ENCODE data around the gene ANKRD10.

The ANKRD10 gene

DNA sequence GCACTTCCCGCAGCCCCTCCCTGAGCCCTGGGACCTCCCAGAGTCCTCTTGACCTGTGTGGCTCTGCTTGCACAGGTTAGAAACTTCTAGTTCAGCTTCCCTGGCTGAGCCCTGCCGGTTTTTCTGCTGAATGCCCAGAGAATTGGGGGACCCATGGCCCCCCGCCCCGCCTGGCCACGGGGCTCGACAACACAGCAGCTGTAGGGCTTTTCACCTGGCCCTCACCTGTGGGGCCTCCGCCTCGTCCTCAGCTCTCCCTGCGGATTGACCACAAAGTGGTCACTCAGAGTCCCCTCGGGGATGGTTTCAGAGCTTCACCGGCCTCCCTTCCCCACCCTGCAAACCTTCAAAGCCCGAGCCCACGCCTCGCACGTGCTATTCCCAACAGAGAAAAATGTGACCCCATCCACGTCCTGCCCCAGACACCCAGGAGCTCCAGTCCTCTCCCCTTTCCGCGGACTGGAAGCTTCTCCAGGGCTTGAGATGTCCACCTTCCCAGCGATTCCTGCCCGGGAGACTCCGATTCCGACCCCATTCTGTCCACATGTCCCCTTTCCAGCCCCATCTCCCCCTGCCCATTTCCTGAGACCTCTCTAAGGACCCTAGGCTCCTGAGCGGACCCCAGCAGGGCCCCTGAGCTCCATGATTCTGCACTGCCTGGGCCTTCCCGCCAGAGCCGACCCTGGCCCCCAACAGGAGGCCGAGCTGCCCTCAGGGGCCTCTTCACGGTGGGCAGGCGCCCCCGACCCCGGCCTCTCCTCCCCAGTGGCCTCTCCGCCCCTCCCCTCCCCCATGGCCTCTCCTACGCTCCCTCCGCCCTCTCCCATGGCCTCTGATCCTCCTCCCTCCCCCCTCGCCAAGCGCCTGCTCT lies 41.9 kb downstream of the ANKRD10 start:
- H3K4me3 ChIP-seq (ENCODE audit: low read length): no peak overlapping the region
- DNase-seq (ENCODE audit: low read depth, low spot score): no peak

DNA sequence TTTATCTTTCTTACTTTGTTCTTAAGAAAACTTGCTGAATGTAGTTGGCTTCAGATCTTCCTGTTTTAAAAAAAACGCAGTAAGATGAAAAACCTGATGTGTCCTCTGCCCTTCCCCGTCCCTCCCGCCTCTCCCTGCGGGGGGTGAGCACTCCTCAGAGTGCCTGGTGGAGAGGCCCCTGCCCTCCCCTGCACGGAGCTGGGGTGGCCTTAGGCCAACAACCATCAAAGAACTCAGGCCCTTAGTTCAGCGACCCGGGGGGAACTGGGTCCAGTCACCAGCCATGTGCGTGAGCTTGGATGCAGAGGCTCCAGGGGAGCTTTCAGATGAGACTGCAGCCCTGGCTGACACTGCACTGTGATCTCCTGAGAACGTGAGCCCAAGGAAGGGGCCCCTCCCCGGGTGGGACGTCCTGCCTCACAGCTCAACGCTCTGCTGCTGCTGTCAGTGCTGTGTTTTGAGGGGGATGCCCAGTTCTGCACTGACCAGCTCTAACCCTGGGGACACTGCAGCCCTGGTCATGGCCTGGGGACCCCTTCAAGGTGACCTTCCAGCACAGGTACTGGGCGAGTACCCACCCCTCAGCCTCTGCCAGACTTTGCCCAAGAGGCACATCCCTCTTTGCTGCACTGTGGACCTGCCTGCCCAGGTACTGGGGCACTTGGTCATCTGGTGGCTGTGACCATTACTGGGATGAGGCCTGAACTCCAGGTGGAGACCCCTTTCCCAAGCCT lies 42.7 kb downstream of the ANKRD10 start:
- no peak for DNase-seq (ENCODE audit: low read depth, low spot score)
- no peak overlapping the region for H3K4me3 ChIP-seq (ENCODE audit: low read length)

DNA sequence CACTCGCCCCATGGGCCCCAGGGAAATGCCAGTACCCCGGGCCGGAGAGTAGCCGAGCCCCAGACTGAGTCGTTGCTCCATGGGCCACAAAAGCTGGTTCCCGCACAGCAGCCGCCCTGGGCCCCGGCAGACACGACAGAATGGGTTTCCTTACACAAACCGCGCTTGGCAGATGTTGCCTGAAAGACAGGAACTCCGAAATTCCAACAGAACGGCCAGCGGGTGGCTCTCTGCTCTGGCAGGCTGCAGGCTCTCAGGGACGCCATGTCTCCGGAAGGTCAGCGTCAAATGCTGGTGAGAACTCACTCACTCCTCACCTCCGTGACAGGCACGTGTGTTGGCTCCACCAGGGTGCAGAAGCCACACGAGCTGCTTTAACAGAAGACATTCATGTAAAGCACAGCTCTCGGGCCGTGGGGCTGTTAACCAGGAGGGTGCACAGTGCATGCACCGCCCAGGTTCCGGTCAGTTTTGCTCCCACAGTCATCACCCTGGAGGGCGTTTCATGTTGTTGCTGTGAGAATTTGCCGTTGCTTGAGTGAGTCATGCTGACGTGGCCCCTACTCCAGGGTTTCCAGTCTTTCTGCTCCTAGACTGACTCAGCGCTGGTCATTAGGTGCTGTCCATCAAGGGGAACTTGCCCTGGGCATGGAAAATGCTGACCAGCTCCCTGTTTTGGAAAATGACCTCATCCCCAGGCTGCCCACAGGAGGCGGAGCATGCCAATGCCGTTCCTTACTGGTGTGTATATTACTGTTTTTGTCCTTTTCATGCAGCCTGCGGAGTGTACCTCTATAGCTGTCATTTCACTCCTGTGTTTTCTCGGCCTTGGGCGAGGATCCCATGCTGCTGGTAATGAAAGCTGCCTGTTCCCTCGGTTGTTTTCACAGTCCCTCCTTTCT lies 44.8 kb downstream of the ANKRD10 start:
- no peak for DNase-seq (ENCODE audit: low read depth, low spot score)
- no peak overlapping the region for H3K4me3 ChIP-seq (ENCODE audit: low read length)

DNA sequence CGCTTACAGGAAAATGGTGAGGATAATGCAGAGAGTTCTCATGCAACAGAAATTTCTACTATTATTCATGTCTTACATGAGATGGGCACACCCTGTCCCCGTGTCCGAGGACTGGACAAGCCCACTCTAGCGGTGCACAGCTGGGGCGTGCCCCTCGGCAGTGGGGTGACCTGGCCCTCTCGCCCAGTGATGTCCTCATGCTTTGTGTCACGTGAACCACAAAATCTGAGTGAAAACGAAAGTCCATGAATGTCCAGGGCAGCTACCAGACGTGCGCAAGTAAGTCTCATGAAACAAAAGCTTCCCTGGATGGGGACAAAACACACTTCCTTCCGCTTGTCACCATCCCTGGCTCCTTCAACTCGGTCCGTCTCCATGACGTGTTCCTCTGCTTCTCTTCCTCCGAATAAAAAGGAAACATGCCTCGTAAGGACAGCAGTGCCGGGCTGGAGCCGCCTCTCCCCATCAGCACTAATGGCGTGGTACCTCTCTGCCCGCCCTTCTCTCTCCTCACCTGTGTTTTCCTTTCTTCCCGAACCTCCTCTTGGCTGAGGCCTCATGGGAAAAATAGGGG lies 45.6 kb downstream of the ANKRD10 start:
- H3K4me3 ChIP-seq (ENCODE audit: low read length): no peak overlapping the region
- DNase-seq (ENCODE audit: low read depth, low spot score): no peak

DNA sequence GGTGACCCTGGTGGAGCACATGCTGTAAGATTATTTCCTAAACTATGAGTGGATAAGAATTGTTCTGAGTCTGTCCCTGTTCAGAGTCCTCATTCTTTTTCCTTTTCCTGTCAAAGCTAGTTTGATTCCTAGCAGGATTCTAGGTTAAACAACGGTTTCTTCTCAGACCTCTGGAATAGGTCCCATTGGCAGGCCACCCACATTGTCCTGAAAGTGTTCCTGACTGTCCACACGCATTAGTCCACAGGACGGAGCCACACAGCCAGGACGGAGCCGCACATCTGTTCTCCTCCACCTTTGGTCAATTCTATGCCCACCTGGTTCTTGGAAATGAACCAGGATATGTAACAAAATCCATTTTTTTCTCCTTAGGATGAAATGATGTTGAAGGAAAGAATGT lies 46.1 kb downstream of the ANKRD10 start:
- no peak for DNase-seq (ENCODE audit: low read depth, low spot score)
- no peak overlapping the region for H3K4me3 ChIP-seq (ENCODE audit: low read length)

DNA sequence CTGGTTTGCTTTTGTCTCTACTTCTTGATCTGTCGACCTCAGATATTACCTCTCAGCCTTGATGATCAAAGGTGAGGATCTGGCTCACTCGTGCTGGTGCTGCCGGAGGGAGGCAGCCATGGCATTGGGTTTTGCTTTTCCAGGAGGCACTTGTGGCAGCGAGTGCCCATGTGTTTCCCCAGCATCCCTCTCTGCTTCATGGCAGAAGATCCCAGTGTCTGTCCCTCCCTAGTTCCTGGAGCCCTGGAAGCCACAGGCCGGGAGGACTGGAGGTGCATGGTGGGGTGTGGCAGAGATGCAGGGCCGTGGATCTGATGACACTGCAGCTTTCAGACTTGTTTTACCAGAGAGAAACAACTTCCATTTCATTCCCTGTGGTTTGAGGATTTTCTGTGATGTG lies 47.5 kb downstream of the ANKRD10 start:
- H3K4me3 ChIP-seq (ENCODE audit: low read length): no peak overlapping the region
- no peak for DNase-seq (ENCODE audit: low read depth, low spot score)

DNA sequence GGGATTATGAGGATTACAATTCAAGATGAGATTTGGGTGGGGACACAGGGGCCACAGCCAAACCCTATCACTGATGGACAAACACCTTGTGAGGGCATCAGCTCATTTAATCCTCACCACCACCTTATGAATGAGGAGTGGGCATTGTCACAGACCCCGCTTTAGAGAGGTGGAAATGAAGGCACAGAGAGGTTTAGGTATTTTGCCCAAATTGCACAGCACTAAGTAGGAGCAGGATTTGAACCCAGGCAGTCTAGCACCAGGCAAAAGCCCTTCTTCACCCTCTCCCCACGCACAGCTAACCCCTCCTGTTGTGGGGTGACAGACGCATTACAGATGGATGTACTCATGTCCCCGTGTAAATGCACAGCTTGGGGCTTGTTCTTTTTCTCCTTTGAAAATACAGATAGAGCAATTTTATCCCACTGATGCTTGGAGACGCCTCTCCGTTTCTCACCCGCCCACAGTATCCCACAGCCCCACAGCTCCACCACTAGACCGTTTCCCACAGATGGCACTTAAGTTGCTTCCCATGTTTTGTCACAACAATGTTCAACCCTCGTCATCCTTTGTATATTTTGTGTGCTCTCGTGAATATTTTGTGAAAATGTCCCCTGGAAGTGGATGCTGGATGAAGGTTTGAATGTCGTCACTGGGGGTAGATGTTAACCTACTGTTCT lies 48.2 kb downstream of the ANKRD10 start:
- H3K4me3 ChIP-seq (ENCODE audit: low read length): no peak overlapping the region
- DNase-seq (ENCODE audit: low read depth, low spot score): no peak

DNA sequence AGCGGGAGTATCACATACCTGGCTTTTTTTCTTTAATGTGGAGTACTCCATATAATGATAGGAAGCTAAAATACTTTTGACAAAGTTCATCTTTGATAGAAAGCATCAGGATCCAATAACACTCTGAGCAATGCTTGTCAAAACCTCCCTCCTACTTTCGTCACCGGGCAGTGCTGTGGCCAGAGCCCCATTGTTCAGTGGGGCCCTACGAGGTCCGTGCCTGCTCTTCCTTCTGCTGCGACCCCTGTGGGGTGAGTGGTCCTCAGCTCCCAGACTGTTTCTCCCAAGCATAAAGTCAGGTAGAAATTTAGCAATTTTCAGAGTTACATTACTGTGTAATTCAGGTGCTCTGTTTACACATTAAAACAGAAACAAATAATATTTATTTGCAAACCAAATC lies 51.2 kb downstream of the ANKRD10 start:
- DNase-seq (ENCODE audit: low read depth, low spot score): no peak
- no peak overlapping the region for H3K4me3 ChIP-seq (ENCODE audit: low read length)

- no peak for DNase-seq (ENCODE audit: low read depth, low spot score)
- H3K4me3 ChIP-seq (ENCODE audit: low read length): no peak overlapping the region
Measured at GRCh38 chr13:110860983-110861382, 53.9 kb downstream of the ANKRD10 start.

GRCh38 chr13:110856942-110857835 lies 57.7 kb downstream of the ANKRD10 start:
- H3K4me3 ChIP-seq (ENCODE audit: low read length): no peak overlapping the region
- peak; percentile 37 for DNase-seq (ENCODE audit: low read depth, low spot score)

DNA sequence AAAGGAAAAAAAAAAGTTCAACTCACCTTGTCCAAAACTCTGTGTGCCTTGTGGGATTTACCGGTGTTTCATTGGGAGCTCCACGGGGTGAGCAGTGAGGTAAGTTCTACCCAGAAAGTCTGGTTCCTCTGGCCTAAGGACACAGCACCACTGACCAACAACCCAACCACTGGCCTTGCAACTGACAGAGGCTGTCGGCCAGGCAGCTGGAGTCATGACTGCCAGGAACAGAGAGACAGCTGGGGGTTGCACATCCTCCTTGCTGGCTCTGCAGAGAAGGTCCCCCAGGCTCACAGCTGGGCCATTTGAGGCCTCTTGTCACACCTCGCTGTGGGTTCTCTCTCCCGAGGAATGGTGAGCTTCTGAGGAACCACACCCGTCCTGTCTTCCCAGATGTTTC lies 59.5 kb downstream of the ANKRD10 start:
- DNase-seq (ENCODE audit: low read depth, low spot score): no peak
- no peak overlapping the region for H3K4me3 ChIP-seq (ENCODE audit: low read length)

DNA sequence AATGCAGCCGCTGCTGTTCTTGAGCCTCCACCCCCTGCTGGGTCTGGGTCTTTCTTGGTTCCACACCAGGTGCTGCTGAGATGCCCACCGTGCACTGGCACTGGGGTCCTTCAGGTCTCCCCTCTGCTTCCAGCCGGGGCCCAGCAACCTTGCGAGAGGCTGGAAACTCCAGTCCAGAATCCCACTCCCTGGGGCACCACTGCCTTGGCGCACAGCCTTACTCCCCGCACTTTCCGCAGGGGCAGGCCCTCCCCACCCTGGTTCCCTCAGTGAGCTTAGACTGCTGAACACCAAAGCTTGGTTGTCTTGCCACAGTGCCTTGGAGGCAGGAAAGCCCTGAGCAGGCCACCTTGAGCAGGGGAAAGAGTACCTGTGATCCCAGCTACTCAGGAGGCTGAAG lies 60.0 kb downstream of the ANKRD10 start:
- no peak overlapping the region for H3K4me3 ChIP-seq (ENCODE audit: low read length)
- DNase-seq (ENCODE audit: low read depth, low spot score): no peak

DNA sequence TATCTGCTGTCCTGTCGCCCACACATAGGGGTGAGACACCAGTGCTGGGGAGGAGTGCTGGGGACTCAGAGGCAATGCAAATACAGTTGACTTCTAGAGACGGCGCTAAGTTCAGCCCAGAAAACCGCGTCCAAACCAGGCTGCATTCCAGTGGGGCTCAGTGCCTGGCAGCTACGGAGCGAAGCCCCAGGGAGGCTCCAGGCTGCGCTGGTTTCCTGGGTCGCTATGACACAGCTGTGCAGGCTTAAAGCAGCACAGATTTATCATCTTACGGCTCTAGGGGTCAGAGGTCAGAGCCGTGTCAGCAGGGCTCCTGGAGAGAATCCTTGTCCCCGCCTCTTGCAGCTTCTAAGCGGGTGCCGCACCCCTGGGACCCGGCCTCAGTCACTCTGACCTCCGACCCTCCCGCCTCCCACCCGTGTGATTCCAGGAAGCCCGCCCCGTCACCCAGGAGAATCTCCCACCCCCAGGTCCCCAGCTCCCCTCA lies 61.6 kb downstream of the ANKRD10 start:
- no peak for DNase-seq (ENCODE audit: low read depth, low spot score)
- H3K4me3 ChIP-seq (ENCODE audit: low read length): no peak overlapping the region

DNA sequence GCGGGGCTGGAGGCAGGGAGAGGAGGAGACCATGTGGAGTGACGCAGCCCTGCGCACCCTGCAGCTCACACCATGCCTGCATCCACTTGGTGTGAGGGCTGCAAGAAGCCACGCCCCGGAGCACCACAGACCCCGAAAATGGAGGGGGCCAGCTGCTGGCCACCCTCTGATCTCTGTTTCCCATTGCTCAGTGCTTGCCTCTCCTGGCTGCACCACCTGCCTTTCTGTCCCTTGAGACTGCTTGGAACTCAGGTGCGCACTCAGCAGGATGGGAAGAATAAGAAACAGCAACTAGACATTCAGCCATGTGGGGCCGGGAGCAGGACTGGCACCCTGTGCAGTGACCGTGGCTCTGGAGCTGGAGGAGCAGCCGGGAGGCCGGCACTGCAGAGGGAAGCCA lies 64.0 kb downstream of the ANKRD10 start:
- no peak for DNase-seq (ENCODE audit: low read depth, low spot score)
- H3K4me3 ChIP-seq (ENCODE audit: low read length): no peak overlapping the region

DNA sequence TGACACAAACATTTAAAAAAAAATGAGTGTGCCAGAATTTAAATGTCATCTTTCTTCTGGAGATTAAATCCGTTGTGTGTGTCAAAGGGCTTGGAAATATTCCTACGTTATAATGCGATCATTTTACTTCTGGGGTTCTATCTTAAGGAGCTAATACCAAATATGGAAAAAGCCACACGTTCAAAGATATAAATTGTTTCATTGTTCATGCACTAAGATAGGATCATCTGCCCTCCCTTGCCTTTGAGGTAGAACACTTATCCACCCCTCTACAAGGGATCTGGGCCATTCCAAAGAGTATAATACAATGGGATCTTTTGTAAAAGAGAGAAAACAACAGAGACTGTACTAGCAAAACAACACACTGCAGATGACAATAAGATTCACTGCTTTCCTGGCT lies 64.9 kb downstream of the ANKRD10 start:
- DNase-seq (ENCODE audit: low read depth, low spot score): no peak
- no peak overlapping the region for H3K4me3 ChIP-seq (ENCODE audit: low read length)

- no peak overlapping the region for H3K4me3 ChIP-seq (ENCODE audit: low read length)
- DNase-seq (ENCODE audit: low read depth, low spot score): no peak
Measured at GRCh38 chr13:110845520-110845919, 69.3 kb downstream of the ANKRD10 start.

GRCh38 chr13:110841846-110842245 lies 73.0 kb downstream of the ANKRD10 start:
- DNase-seq (ENCODE audit: low read depth, low spot score): no peak
- no peak overlapping the region for H3K4me3 ChIP-seq (ENCODE audit: low read length)

DNA sequence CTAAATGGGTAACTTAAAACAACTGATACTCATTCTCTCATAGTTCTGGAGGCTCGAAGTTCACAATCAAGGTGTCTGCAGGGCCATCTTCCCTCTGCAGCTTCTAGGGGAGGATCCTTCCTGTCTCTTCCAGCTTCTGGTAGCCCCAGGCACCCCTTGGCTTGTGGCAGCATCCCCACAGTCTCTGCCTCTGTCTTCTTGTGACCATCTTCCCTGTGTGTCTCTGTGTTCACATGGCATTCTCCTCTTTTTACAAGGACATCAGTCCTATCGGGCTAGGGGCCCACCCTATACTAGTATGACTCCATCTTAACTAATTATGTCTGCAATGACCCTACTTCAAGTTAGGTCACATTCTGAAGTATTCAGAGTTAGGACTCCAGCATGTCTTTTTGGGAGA lies 73.5 kb downstream of the ANKRD10 start:
- no peak for DNase-seq (ENCODE audit: low read depth, low spot score)
- no peak overlapping the region for H3K4me3 ChIP-seq (ENCODE audit: low read length)
